Sigmoid colon (tissue), 4 donors: ENCODE data around the gene AIF1.

ENCODE experiments used
- EP300 ChIP-seq, 4 donors: sonication (generic); formaldehyde crosslinking; IDR thresholded peaks; one replicate each; pipeline ENCODE4 v1.6.1; 2017; ENCODE audit warnings: antibody characterized with exemption in 4 of 4
- TF ChIP-seq, protein P1 (sequence below), 4 experiments: fragments of 450-650 bp in 3 of 4; fragments of 200-600 bp in 1 of 4; IDR thresholded peaks; one replicate each; pipeline ENCODE4 v1.5.1; 2016 to 2019; ENCODE audit warnings: antibody characterized with exemption in 4 of 4, mild to moderate bottlenecking in 3 of 4, moderate library complexity in 2 of 4

DNA sequence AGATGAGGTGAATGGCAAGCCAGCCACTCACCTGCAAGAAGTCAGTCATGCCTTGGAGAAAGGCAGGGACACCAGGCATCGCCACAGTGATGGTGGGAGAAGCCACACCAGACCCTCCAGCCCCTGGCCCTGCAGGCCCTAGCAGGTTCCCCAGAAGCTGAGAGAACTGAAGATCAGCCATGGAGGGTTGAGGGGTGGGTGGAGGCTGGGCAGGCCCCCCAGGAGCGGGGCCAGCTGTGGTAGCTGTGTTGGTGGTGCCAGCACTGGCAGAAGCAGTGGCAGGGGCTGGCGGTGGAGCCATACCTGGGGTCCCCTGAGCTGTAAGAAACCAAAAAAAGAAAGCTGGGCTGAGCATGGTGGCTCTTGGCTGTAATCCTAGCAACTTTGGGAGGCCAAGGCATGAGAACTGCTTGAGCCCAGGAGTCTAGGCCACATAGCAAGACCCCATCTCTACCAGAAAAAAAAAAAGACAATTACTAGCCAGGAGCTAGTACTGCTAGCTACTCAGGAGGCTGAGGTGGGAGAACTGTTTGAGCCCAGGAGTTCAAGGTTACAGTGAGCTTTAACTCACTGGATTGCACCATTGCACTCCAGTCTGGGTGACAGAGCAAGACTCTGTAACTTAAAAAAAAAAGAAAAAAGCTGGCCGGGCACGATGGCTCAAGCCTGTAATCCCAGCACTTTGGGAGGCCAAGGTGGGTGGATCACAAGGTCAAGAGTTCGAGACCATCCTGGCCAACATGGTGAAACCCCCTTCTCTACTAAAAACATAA is 27.9 kb downstream of the AIF1 start:
- TF ChIP-seq, protein P1, sequence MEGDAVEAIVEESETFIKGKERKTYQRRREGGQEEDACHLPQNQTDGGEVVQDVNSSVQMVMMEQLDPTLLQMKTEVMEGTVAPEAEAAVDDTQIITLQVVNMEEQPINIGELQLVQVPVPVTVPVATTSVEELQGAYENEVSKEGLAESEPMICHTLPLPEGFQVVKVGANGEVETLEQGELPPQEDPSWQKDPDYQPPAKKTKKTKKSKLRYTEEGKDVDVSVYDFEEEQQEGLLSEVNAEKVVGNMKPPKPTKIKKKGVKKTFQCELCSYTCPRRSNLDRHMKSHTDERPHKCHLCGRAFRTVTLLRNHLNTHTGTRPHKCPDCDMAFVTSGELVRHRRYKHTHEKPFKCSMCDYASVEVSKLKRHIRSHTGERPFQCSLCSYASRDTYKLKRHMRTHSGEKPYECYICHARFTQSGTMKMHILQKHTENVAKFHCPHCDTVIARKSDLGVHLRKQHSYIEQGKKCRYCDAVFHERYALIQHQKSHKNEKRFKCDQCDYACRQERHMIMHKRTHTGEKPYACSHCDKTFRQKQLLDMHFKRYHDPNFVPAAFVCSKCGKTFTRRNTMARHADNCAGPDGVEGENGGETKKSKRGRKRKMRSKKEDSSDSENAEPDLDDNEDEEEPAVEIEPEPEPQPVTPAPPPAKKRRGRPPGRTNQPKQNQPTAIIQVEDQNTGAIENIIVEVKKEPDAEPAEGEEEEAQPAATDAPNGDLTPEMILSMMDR (IDR thresholded peaks at IDR 0.05): no peak
- no peak for TF ChIP-seq EP300 (IDR thresholded peaks at IDR 0.05)
